GM10847 (cell line): ENCODE data around the gene CDKN3.

Source experiments
- POLR2A ChIP-seq: IDR thresholded peaks from 2 replicates; pipeline ENCODE4 v1.6.1; 2011; ENCODE audit not compliant: insufficient read length; ENCODE audit errors: extremely low read depth

CDKN3 gene, protein sequence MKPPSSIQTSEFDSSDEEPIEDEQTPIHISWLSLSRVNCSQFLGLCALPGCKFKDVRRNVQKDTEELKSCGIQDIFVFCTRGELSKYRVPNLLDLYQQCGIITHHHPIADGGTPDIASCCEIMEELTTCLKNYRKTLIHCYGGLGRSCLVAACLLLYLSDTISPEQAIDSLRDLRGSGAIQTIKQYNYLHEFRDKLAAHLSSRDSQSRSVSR

DNA sequence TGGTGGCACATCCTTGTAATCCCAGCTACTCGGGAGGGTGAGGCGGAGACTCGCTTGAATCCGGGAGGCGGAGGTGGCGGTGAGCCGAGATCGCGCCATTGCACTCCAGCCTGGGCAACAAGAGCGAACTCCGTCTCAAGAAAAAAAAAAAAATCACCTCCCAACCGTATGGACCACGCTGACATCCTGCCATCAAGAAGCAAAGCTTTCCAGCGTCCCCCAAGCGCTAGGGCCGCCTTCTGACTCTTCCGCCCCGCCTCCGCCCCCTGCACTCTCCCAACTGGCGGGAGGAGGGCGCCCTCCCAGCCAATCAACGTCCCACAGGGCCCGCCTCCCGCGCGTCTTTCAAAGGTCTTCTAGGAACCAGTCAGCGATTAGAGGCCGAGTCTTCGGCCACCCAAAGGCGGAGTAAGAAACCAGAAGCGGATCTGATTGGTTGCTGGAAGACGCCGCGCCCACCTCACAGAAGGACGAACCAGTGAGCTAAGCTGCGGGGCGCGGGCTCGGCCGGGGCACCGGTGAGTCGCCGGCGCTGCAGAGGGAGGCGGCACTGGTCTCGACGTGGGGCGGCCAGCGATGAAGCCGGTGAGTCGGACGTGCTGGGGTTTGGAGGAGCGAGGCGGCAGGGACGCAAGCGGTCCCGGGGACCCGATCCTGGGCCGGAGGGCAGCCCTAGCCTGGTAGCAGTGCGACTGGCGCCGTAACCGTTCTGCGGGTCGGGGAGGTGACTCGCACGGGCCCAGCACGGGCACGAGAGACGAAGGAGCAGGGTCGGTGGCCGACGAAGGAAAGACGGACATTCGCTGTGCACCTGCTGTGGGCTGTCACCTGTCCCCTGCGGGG is at the start of gene CDKN3:
Gene CDKN3 (plus strand): TSS at position 515 of the 843 bp plus-strand sequence. CDS start 62 bp downstream, at position 577.
- peak; percentile 93 for TF ChIP-seq POLR2A

DNA sequence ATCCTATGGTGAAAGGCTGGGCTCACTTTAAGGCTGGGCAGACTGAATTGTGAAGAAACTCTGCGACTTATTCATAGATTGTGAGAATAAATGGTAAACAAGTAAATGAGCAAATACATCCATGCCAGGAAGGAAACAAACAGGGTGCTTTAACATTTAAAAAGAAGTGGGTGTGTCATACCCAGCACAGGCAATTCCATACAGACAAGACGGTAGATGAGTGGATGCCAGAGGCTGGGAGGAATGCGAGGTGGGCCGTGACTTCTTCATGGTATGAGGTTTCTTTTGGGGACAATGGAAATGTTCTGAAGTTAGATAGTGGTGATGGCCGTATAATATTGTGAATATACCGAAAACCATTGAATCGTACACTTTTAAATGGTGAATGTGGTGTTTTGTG is 49.8 kb upstream of the CDKN3 start:
- no peak for TF ChIP-seq POLR2A

DNA sequence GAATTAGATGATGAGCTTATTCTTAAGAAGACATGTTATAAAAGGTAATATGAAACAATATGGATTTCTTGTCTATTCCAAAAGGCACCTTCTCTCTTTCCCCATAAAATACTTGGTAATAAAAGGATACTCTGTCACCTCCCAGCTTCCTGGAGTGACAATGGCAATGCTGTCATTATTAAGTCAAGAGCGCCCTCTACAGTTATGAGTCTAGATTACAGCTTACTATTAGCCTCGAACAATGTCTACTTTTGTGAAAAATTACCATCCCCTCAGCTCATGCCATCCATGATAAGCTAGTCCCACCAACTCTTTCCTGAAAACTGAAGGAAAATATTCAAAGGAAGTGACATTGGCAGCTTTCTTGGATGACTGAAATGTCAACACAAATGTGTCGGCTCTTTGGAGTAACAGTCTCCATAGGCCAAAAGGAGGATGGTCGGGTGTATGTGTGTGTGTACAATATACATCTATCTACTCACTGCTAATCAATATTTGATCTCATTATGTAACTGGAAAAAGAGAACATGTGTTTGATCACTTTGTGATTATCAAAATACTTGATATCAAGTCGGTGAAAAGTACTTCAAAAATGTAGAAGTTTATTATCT is 48.7 kb upstream of the CDKN3 start:
- TF ChIP-seq POLR2A: no peak

DNA sequence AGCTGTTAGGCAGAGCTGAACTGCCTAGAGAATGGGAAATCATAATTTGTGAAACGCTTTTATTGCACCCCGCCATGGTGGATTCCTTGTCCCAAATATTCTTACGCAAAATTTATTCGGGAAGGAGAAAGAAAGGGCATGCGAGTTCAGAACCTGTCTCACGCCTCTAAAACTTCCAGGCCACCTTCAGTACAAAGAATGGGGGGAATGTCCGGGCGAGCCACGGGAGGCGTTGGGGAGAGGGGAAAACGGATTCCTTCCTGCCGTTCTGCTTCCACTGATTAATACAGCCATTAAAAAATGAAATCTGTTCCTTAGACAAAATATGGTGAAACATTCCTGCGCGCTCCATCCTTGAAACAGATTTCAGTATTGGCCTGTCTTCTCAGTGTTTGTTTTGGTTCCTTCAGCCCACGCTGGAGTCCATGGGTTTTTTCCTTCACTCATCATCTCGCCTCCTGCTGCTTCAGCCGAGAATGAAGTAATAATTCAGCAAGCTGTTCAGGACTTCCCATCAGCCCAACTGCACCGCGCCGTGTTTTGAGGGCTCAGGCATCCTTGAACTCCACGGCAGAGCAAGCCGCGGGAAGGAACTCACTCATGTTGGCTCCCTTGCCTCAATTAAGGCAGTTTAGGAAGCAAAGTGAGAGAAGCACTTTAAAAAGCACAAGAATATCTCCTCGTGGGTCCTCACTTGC is 47.7 kb upstream of the CDKN3 start:
- TF ChIP-seq POLR2A: no peak

DNA sequence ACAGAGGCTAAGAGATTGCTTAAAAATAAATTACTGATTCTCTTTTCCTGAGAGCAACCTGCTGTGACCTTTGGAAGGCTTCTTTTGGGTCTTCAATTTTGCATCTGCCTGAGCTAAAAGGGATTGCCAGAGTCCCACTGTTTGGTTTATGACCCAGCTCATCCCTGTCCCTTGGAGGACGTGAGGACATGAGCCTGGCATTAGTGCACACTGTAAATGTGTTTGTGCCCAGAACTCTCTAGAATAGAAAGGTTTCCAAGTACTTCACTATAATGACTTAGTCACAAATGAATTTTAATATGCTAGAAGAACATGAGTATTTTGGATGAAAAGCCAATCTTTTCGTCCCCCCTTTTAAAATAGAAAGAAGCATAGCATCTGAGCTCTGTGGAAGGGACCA is 47.1 kb upstream of the CDKN3 start:
- no peak for TF ChIP-seq POLR2A

DNA sequence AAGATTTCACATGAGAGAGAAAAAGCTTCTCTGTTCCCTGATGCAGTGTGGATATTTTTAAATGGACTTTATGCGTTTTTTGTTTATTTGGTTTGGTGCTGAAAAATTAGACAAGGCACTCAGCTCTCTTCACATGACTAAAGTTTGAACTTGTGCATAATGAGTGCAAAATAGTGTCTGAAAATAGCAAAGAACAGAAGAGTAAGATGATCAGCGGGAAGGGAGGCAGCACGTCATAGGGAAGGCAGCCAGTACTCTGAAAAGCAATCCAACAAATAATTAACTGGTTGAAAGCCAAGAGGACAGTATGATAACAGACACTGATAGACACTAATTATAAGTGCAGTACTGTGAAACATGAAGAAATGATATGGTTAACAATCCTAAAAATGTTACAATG is 46.6 kb upstream of the CDKN3 start:
- TF ChIP-seq POLR2A: no peak

DNA sequence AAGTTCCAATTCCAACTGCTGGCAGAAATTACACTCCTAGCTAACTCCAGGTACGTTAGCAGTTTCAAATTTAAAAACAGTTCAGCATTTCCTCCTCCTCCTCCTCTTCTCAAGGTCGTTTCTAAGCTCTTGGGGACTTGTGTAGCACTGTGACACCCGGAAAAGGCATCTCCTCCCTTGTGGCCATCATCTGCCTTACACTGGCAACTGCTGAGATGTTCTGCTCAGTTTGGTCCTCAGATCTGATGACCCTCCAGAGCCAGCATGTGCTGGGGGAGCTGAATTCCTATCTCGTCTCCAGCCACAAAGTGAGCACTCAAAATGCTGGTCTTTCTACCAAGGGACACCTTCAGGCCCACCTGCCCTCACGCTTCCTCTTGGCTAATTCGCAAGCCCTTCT is 43.5 kb upstream of the CDKN3 start:
- no peak for TF ChIP-seq POLR2A

DNA sequence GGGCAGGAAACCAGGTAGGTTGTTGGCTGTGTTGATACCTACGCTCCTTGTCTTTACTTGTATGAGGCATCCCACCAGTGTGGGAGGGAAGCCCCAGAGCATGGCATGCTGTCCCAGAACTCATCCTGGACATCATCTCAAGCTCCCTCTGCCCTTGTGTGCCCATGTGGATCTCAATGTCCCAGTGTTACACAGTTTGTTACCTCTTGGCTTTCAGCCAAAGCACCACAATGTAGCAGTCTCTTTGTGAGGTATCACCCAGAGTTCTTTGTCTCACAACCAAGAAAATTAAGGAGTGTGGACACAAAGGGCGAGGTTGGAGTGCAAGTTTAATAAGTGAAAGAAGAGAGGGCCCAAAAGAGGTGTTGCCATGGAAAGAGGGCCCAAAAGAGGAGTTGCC is 43.1 kb upstream of the CDKN3 start:
- no peak for TF ChIP-seq POLR2A

DNA sequence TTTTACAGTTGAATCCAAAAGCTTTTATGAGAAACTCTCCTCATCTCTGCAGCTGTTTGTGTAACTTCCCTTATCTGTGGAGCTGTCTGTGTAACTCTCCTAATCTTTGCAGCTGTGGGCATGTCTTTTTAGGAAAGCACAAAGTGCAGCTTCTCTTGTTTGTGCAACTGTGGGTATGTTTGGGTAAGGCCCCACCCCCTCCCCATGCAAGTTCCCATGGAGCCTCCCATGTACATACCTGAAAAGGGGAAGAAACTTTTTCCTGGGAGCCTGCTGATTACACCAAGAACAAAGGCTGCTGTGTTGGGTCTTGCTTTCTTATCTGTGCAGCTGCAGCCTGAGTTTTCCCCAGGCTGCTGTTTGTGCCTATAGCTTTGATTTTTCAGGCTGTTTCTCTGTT is 42.7 kb upstream of the CDKN3 start:
- TF ChIP-seq POLR2A: no peak

DNA sequence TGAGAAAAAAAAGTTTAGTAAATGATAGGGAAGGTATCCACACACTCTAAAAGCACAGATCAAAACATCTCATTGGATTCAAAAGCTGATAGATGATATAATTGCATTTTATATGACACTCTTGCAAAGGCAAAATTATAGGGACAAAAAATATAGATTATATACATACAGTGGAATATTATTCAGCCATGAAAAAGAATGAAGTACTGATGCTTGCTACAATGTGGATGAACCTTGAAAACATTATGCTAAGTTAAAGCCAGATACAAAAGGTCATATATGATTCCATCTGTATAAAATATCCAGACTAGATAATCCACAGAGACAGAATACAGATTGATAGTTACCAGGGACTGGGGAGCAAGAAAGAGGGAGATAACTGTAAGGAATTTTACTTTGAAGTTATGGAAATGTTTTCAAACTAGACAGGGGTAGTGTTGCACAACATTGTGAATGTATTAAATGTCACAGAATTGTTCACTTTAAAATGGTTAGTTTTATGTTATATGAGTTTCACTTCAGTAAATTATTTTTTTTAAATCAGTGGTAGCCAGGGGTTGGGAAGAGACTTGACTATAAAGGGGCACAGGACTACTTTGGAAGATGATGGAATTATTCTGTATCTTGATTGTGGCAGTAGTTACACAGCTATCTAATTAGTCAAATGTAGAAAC is 41.7 kb upstream of the CDKN3 start:
- TF ChIP-seq POLR2A: no peak

DNA sequence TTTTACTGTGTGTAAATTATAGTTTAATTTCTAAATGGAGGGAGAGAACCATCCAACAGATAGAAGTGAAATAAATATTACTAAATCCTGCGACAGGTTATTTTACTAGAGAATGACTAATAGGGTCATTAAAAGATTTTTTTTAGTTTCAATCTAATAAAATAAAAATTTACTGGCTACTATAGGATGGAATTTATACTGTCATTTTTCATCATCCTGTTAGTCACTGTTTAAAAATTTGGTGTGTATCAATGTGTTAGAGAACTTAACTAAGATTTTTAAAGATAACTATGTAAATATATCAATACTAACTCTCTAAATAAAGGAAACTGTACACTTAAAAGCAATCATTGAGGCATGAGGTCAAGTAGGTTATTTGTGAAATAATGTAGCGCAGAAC is 41.1 kb upstream of the CDKN3 start:
- TF ChIP-seq POLR2A: no peak

DNA sequence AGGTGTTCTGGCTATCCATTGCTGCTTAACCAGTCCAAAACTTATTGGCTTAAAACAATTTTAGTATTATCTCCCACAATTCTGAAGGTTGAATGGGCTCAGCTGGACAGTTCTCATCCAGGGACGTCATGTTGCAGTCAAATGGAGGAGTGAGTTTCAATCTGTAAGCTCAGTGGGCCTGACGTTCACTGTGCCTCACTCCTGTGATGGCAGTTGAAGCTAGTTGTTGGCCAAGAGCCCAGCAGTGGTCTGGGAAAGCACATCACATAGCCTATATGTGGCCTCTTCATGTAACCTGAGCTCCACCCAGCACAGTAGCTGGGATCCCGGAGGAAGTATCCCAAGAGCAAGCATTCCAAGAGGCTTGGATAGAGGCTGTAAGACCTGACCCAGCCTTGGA is 40.6 kb upstream of the CDKN3 start:
- no peak for TF ChIP-seq POLR2A

DNA sequence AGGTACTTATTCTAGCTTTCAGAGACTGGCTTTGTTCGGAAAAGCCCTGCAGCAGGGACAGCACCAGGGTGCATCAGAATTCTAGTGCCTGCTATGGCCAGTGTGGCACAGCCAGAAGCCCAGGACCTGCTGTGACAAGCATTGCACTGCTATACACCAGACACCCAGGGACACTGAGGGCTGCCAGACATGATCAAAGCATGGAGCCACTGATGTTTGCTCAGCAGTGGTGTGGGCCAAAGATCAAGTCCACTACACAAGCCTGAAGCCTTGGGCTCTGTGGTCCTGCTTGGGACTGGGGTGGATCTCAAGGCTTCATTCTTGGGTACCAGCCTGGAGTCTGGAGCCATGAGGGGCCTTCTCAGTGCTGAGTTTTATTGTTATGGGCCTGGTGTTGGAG is 36.1 kb upstream of the CDKN3 start:
- no peak for TF ChIP-seq POLR2A

DNA sequence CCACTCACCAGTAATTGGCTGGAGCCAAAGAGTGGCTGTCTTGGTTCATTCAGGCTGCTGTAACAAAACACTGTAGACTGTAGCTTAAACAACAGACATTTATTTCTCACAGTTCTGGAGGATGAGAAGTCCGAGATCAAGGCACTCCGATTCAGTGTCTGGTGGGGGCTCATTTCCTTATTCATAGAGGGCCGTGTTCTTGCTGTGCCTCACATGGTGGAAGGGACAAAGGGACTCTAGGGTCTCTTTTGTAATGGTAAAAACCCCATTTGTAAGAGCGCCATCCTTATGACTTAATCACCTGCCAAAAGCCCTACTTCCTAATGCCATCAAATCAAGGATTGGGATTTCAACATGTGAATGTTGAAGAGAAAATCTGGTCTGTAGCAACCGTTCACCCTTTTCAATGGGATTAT is 34.7 kb upstream of the CDKN3 start:
- TF ChIP-seq POLR2A: no peak
